ENCODE results near the gene EBF4. TPM values are rescaled to one million over a fixed set of nuclear protein-coding genes. Genes with fewer than 3 reads are reported as not detected.

EBF4 gene
- total and polyA plus RNA-seq, 2 of the 8 experiments (the other 6 are each of a cell fraction or from before 2014, with no cell fraction given): 1.2 to 2.9 TPM

GRCh38 chr20:2741463-2741862, 48.9 kb downstream of the EBF4 start (continued):
- TF ChIP-seq E2F6 (IDR thresholded peaks at IDR 0.05) (no peak), BCL11A (IDR thresholded peaks at IDR 0.05; ENCODE audit: low read depth in 2 of 2, low read length in 2 of 2) (no peak), POU5F1 (IDR thresholded peaks at IDR 0.05; ENCODE audit: low read depth, low read length) (no peak)

Measured in H1 (cell line).